ENCODE data around the gene TP63.

DNA sequence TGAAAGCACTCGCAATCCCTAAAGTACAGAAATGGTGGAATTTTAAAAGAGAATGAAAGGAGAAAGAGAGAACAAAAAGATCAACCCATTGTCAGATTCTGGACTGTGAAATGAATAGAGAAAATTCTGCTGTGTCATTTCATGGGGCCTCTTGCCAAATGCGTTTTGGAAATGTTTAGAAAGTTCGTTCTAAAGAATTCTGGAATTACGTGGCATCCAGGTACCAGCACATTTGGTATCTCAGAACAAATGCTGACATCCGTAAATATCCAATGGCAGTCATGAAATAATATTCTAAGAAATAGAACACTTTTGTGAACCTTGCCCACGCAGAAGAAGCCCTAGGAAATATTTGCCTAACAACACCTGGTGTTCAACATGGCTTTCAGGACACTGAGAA is 270.3 kb downstream of the TP63 start:
- TF ChIP-seq CTCF (IDR thresholded peaks at IDR 0.05) (no peak), POLR2A (IDR thresholded peaks at IDR 0.05) (no peak)

All from adrenal gland (tissue), 5 donors.